Nasal cavity respiratory epithelium epithelial cell of viscerocranial mucosa (primary cell): ENCODE data around the gene REM2. TPM values are rescaled to one million over a fixed set of nuclear protein-coding genes. Genes with fewer than 3 reads are reported as not detected.

Experiments used
- total RNA-seq: library from RNA; depleted of rRNA; stranded (reverse); fragments of >200 nt; gene quantifications from 2 replicates; pipeline ENCODE4 v1.2.3, GENCODE V29; 2014

Gene REM2
- under 0.01 and 0.14 TPM in 2 replicates for total RNA-seq

GRCh38 chr14:22883173-22883976 is at the start of gene REM2:
Gene REM2, plus strand, starts transcription at chr14:22883222. Its CDS starts 66 bp downstream, at chr14:22883288.

GRCh38 chr14:22836301-22837113 is 46.5 kb upstream of the REM2 start, which contains the start of gene MMP14:
Gene MMP14, plus strand, starts transcription at chr14:22836585. Its CDS starts 233 bp downstream, at chr14:22836818.

GRCh38 chr14:22871224-22872032 is 11.6 kb upstream of the REM2 start, which contains the start of gene LRP10:
Gene LRP10, plus strand, starts transcription at chr14:22871740. Its CDS starts 564 bp downstream, at chr14:22872304.

GRCh38 chr14:22918804-22919600 is 36.0 kb downstream of the REM2 start, which contains the start of gene RBM23:
Gene RBM23, minus strand, starts transcription at chr14:22919149.

GRCh38 chr14:22929104-22929960 is 46.3 kb downstream of the REM2 start, which contains the start of gene PRMT5:
Gene PRMT5, minus strand, starts transcription at chr14:22929376. Its CDS starts 15 bp downstream, at chr14:22929361.

Other genes with a start within 250 kb of the REM2 start
- under 0.01 TPM in 1 of 2 replicates, not detected in the other for gene OR6J1, start 238.9 kb upstream of the REM2 start, total RNA-seq
- gene OXA1L, start 116.5 kb upstream of the REM2 start, total RNA-seq: 36.6 and 48.3 TPM in 2 replicates
- gene SLC7A7, start 67.8 kb upstream of the REM2 start, total RNA-seq: 0.34 and 1.9 TPM in 2 replicates
- gene MRPL52, start 53.3 kb upstream of the REM2 start, total RNA-seq: 21.1 and 29.4 TPM in 2 replicates
- gene MMP14, start 46.6 kb upstream of the REM2 start, total RNA-seq: 127 and 515 TPM in 2 replicates
- 58.1 and 144 TPM in 2 replicates for gene LRP10, start 11.5 kb upstream of the REM2 start, total RNA-seq
- gene RBM23, start 35.9 kb downstream of the REM2 start, total RNA-seq: 42.0 and 65.0 TPM in 2 replicates
- gene PRMT5, start 46.2 kb downstream of the REM2 start, total RNA-seq: 54.6 and 132 TPM in 2 replicates
- 23.0 and 84.8 TPM in 2 replicates for gene HAUS4, start 73.9 kb downstream of the REM2 start, total RNA-seq
- gene AJUBA, start 99.3 kb downstream of the REM2 start, total RNA-seq: 155 and 317 TPM in 2 replicates
- gene C14orf93, start 126.9 kb downstream of the REM2 start, total RNA-seq: 7.7 and 8.2 TPM in 2 replicates
- 125 and 176 TPM in 2 replicates for gene PSMB5, start 151.7 kb downstream of the REM2 start, total RNA-seq
- not detected in 2 replicates for gene PSMB11, start 159.0 kb downstream of the REM2 start, total RNA-seq
- 2.4 and 4.0 TPM in 2 replicates for gene CDH24, start 174.3 kb downstream of the REM2 start, total RNA-seq
- 40.7 and 73.9 TPM in 2 replicates for gene ACIN1, start 211.9 kb downstream of the REM2 start, total RNA-seq
- gene C14orf119, start 212.3 kb downstream of the REM2 start, total RNA-seq: 56.4 and 56.7 TPM in 2 replicates
- not detected in 2 replicates for gene CIROP, start 221.8 kb downstream of the REM2 start, total RNA-seq
- gene CEBPE, start 236.0 kb downstream of the REM2 start, total RNA-seq: not detected in 2 replicates